ENCODE data around the gene EYS.
"Not testable (repeated sequence)": the region's sequence is repeated elsewhere in the genome, so short reads cannot be mapped to it uniquely, and the experiment has no call there.

The EYS gene

DNA sequence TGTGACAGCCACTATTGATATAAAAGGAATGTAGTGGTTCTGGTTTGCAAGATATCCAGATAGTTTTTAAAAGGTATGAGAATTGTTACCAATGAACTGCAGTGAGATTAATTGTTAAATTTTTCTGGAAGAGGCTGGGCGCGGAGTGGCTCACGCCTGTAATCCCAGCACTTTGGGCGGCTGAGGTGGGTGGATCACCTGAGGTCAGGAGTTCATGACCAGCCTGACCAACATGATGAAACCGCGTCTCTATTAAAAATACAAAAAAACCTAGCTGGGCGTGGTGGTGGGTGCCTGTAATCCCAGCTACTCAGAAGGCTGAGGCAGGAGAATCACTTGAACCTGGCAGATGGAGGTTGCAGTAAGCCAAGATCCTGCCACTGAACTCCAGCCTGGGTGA lies 1906.6 kb downstream of the EYS start:
- not testable (repeated sequence) for DNase-seq

- no peak for DNase-seq
Measured at GRCh38 chr6:63799813-63800212, 1907.2 kb downstream of the EYS start.

DNA sequence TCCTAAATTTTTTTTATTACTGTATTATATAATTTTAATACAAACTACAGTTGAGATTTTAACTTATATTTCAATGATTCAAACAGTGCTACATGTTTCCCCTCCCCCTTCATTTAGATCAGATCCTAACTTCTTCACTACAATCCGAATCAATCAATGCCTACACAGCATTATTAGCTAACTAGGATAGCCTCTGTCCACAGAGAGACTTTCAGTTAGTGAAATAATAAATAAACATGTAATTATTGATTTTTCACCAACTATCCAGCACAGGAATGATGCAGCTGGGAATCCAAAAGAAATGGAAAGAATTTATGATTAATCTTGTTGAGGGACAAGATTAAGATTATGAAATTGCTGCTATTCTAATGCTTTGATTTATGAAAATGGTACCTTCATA lies 1907.7 kb downstream of the EYS start:
- DNase-seq: no peak

DNA sequence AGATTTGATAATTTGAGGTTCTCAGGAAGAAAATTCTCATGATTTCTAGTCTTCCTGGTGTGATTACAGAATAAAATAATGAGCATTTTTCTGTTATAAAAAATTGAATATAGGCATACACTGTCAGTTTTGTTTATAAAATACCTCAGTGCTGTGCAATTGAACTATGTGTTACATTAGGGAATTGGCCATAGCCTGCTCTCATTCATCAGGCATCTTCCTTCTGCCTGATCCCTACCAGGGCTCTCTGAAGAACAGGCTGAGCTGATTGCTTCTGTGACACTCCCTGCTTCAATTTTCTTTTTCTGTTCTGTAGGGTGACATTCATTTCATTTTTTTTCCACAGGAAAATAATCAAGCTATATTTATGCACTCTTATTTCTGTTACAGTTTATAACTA lies 1908.6 kb downstream of the EYS start:
- no peak for DNase-seq

DNA sequence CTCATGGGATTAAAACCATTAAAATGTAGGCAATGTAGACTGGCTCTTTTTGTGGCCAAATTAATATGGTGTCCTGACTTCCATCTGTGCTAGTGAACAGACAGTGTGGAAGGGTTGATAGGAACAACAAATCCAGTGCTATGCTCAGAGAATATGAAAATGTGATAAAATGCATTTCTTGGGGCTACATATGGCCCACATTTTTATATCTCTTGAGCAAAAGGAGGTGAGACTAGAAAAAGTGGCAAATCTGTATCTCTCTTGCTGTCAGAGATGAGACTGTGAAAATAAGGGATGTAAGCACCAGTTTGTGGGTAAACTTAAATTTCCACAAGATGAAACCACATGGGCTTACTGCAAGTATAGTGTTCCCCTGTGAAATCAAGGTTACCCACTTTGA lies 1909.3 kb downstream of the EYS start:
- DNase-seq: no peak

- no peak for DNase-seq
Measured at GRCh38 chr6:63795826-63796225, 1911.2 kb downstream of the EYS start.

GRCh38 chr6:63795006-63795405 lies 1912.0 kb downstream of the EYS start:
- DNase-seq: peak; percentile 55

- DNase-seq: no peak
Measured at GRCh38 chr6:63793465-63794137, 1913.4 kb downstream of the EYS start.

DNA sequence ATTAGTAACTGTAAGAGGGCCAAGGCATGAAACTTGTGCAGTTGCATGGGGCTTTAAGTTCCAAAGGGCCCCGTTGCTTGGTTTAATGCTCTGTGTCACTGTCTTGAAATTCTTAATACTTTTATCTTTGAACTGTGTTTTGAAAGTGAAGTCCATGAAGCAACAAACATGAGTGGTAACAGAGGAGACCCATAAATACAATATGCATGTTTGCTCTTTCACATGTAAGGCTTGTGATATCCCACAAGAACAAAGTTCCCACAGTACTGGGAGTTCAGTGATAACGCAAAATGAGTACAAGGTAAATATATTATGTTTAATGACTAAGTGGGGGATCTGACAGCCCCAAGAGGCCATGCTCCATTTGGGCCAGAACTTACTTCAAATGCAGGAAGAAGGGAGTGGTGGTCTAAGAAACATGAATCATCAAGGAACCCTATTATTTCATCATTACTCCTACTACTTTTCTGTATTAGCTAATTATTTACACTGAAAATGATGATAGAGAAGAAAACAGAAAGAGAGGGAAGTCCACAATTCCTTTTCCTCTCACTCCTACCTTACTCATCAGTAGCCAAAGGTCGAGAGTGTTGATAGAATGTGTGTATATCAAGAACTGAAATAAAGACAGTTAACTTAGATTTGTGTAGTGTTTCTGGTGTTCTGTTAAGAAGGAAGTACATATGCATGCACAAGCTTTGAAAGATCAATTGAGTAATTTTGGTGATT lies 1914.1 kb downstream of the EYS start:
- no peak for DNase-seq

DNA sequence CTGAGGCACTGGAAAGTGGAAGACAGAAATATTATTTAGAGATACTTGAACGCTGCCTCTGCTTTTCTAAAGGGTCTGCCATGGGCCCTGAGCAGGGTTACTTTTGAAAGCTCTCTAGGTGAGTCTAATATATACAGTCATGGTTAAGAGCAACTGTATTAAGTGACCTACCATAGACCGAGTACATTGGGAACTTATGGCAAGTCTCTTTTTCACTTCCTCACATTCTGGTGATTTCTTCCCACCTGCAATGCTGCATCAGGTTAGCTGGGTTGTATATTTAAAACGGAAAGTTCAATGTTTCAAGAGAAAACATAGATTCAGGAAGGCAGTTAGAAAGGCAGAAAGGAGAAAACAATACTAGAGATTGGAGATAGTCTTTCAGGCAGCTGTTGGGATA lies 1916.7 kb downstream of the EYS start:
- no peak for DNase-seq

DNA sequence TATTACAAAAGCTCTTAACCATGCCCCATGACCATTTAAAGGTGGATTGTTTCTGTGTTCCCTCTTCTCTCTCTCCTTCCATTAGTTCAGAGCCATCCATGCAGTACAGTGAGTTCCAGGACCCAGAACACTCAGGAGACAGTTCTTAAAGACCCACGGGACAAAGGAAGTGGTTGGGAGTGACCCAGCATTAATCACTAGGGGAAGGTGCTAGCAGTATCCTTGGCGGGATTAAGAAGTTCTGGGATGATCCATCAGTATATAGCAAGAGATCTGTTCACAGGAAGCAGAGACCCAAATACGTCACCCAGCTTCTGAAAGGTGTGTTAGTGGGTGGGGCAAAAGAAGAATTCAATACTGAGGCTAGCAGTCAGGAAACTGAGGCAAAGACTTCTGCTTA lies 1917.3 kb downstream of the EYS start:
- no peak for DNase-seq

DNA sequence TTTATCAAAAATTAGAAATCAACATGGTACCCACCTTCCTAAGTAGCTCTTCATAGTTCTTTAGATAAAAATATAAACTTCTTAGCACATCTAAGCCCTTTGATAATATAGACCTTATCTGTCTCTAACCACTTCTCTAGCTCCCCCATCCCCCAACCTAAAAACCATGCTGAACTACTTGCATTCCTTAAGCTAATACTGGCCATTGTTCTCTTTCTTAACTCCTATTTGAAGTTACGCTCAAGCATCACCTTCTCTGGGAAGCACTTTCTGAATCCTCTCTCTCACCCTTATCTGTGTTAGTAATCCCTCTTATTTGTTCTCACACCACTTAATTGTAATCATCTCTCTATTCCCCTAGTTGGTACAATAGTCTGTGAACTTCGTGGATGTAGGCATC lies 1918.5 kb downstream of the EYS start:
- DNase-seq: no peak

- peak; percentile 31 for DNase-seq
Measured at GRCh38 chr6:63787021-63787420, 1920.0 kb downstream of the EYS start.

GRCh38 chr6:63785006-63785405 lies 1922.0 kb downstream of the EYS start:
- no peak for DNase-seq

- no peak for DNase-seq
Measured at GRCh38 chr6:63783096-63783495, 1923.9 kb downstream of the EYS start.

- peak; percentile 31 for DNase-seq
Measured at GRCh38 chr6:63774961-63775360, 1932.1 kb downstream of the EYS start.

DNA sequence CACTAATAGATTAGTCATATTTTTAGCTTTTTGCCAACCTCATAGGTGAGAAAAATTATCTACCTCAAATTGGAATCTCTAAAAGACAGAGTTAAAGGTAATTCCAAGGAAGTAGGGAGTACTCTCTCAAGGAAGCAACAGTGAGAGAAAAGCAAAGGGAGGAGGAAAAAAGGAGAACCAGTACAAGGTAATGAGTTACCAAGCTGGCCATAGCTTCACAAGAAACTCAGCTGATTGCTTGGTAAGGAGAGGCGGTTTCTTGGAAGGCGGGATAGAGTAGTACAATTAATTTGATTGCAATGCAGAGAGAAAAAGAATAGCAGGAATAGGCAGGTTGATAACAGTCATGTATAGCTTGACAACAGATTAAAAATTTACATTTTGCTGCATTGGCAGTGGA lies 1933.8 kb downstream of the EYS start:
- no peak for DNase-seq

DNA sequence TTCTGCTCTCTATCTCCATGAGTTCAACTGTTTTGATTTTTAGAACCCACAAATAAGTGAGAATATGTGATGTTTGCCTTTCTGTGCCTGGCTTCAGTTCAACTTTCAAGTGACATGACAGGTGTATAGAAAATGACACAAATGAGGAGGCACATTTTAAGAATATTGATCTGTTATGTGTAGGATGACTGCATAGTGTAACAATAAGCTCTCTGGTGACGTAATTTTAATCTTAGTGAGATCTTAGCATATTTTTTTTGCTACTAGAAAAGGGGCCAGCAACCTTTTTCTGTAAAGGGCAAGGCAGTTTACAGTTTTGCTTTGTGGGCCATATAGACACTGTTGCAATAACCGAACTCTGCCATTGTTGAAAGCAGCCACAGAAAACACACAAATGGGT lies 1941.2 kb downstream of the EYS start:
- DNase-seq: no peak

- peak; percentile 43 for DNase-seq
Measured at GRCh38 chr6:63764318-63764916, 1942.6 kb downstream of the EYS start.

DNA sequence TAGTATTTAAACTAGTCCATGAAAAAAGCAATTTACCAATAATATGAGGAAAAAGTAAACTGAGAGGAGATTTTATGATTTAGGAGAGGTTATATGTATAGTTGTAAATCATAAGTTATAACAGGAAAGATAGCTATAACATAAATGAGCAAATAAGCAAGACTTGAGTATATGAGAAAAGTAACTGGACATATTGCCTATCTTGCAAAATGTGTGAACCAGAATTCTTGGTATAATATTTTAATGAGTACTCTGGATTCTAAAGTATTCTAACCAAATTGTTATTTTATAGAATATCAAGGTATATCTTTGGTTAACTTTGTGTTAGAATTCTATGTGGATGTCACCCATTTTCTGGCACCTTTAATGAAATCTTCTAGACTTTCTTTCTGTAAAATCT lies 1946.8 kb downstream of the EYS start:
- DNase-seq: no peak

DNA sequence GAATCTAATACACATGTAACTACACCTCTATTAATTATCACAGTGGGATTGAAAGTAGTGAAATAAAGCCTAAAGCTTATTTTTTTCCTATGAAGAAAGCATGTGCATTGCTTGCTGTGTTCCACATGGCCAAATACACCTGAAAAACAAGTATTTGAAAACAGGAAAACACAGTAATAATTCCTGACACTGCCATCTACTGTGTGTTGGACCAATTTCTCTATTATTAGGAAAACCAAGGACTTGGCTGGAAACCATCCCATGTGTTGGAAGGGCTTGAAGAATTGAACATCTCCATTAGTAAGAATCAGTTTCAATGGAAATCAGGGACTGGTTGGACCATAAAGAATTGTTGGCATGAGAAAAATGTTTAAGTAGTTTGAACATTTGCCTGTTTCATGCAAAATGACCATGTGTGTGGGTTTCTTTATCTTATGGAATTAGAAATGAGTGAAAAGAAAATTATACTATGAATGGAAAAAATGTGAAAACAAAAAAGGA lies 1947.4 kb downstream of the EYS start:
- DNase-seq: peak; percentile 32

DNA sequence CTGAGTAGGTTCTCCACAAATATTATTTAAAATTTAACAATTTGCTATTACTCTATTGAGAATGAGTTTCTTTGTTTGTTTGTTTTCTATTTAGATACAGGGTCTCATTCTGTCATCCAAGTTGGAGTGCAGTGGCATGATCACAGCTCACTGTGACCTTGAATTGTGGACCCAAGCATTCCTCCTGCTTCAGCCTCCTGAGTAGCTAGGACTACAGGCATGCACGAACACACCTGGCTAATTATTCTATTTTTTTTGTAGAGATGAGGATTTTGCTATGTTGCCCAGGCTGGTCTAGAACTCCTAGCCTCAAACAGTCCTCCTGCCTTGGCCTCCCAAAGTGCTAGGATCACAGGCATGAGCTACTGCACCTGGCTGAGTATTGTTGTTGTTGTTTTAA lies 1949.2 kb downstream of the EYS start:
- no peak for DNase-seq

DNA sequence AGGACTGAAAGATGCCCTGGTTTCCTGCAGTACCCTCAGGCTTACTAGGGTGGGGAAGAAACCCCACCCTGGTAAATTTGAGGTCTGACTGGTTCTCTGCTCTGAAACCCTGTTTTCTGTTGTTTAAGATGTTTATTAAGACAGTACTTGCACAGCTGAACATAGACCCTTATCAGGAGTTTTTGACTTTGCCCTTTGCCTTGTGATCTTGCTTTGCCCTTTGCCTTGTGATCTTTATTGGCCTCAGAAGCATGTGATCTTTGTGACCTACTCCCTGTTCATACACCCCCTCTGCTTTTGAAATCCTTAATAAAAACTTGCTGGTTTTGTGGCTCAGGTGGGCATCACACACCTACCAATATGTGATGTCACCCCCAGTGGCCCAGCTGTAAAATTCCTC lies 1949.8 kb downstream of the EYS start:
- DNase-seq: not testable (repeated sequence)

- DNase-seq: no peak
Measured at GRCh38 chr6:63750400-63750799, 1956.6 kb downstream of the EYS start.

All from fibroblast of skin of right biceps (primary cell).